Measurements from ENCODE around the gene ITPR1. TPM values are rescaled to one million over a fixed set of nuclear protein-coding genes. Genes with fewer than 3 reads are reported as not detected.

ITPR1 gene
- total RNA-seq, 4 donors from 2014 or later, result 56.1 to 71.2 (median 61.9) TPM

DNA sequence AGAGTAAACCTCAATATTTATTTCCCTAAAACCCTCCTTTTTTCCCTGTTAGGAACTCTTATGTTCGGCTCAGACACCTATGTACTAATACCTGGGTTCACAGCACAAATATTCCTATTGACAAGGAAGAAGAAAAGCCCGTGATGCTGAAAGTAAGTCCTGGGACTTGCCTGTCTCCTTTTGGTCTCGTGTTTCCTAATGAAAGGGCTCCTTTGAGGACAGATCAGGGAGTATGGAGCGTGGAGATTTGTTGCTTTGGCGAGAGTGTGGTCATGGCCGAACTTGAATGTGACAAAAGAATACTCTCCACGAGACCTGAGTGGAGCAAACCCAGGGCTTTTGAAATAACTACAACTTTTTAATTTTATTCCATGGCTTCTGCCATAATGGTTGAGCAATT, 167.8 kb downstream of the ITPR1 start:
- TF ChIP-seq, protein P1, sequence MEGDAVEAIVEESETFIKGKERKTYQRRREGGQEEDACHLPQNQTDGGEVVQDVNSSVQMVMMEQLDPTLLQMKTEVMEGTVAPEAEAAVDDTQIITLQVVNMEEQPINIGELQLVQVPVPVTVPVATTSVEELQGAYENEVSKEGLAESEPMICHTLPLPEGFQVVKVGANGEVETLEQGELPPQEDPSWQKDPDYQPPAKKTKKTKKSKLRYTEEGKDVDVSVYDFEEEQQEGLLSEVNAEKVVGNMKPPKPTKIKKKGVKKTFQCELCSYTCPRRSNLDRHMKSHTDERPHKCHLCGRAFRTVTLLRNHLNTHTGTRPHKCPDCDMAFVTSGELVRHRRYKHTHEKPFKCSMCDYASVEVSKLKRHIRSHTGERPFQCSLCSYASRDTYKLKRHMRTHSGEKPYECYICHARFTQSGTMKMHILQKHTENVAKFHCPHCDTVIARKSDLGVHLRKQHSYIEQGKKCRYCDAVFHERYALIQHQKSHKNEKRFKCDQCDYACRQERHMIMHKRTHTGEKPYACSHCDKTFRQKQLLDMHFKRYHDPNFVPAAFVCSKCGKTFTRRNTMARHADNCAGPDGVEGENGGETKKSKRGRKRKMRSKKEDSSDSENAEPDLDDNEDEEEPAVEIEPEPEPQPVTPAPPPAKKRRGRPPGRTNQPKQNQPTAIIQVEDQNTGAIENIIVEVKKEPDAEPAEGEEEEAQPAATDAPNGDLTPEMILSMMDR (IDR thresholded peaks at IDR 0.05), result no peak
- TF ChIP-seq EP300 (IDR thresholded peaks at IDR 0.05) (no peak), POLR2A (IDR thresholded peaks at IDR 0.05) (no peak)
- no peak overlapping the region for H3K27ac ChIP-seq
- no peak overlapping the region for H3K4me3 ChIP-seq
- peaks cover 0 to 16% (median 0%) of the 10 kb centered on the region in 4 donors for H3K4me1 ChIP-seq
- no peaks in the 10 kb centered on the region for H3K27me3 ChIP-seq
- WGBS, 2 donors, result 72 to 75% methylated on average over 7 of the region's 7 CpGs
- peaks cover 0 to 24% (median 0%) of the 10 kb centered on the region in 3 donors for H3K36me3 ChIP-seq
- H3K9me3 ChIP-seq, result no peaks in the 10 kb centered on the region
- no peak for DNase-seq (ENCODE audit: low spot score in 2 of 2)

DNA sequence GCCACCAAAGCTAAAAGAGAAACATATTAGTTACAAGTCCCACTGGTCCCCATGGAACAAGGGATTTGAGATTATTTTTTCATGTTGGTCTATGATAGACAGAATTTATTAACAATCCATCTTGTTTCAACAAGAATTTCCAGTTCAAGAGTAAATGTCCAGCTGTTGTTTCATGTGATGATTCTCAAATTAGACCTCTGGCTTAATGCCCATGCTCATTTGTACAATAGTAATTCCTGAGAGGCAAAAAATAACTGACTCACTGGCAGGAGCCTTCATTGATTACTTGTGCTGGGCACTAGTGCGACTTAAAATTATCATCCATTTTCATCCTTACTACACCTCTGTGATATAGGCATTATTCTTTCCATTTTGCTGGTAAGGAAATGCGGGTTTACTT, 171.3 kb downstream of the ITPR1 start:
- Histone ChIP-seq H3K4me1 (no peaks in the 10 kb centered on the region), H3K27ac (no peak overlapping the region), H3K36me3 (peaks cover 0 to 57% (median 5%) of the 10 kb centered on the region in 3 donors), H3K9me3 (no peaks in the 10 kb centered on the region), H3K4me3 (no peak overlapping the region), H3K27me3 (no peaks in the 10 kb centered on the region)
- TF ChIP-seq EP300 (IDR thresholded peaks at IDR 0.05) (no peak), POLR2A (IDR thresholded peaks at IDR 0.05) (no peak)
- TF ChIP-seq, protein P1 (IDR thresholded peaks at IDR 0.05), result no peak
- 80 to 88% methylated on average over 2 of the region's 2 CpGs for WGBS, 2 donors
- no peak for DNase-seq (ENCODE audit: low spot score in 2 of 2)

DNA sequence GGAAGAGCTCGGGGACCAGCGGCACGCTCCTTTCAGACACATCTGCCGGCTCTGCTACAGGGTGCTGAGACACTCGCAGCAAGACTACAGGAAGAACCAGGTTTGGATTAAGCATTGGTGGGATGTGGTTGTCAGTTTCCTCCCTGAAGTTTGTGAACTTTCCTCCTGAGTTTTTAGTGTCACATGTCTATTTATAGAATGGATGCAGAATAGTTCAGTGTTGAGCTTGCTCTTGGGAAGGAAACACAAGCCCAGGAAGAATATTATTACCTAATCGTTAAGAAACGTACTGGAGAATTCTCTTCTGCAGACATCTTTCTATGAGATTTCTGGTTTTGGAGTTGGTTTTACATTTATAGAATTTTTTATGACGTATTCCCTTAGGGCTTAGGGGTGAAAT, 172.0 kb downstream of the ITPR1 start:
- no peaks in the 10 kb centered on the region for H3K4me1 ChIP-seq
- TF ChIP-seq POLR2A (IDR thresholded peaks at IDR 0.05) (no peak), EP300 (IDR thresholded peaks at IDR 0.05) (no peak)
- TF ChIP-seq, protein P1 (IDR thresholded peaks at IDR 0.05), result no peak
- no peak overlapping the region for H3K27ac ChIP-seq
- no peak for DNase-seq (ENCODE audit: low spot score in 2 of 2)
- whole genome bisulfite sequencing, 2 donors, result 79 to 88% methylated on average over 8 of the region's 8 CpGs
- H3K36me3 ChIP-seq, result peaks cover 0 to 64% (median 5%) of the 10 kb centered on the region in 3 donors
- no peaks in the 10 kb centered on the region for H3K9me3 ChIP-seq
- H3K4me3 ChIP-seq, result no peak overlapping the region
- H3K27me3 ChIP-seq, result no peaks in the 10 kb centered on the region

DNA sequence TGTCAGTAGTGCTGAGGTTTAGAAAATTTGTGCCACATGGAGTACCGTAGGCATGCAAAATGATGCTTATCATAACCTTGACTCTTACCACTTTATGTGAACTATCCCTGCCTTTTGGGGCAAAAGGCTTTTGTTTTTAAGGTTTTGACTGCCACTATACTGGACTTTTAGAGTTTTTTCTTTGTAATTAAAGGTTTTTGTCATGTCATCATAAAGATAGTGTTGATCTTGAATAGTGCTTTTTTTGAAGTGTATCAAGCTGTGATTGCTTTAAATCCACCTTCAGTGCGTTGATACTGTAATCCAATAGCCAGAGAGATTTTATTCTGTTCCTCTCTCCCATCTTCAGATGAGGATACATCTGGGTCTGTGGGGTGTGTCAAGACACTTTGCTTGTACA, 172.9 kb downstream of the ITPR1 start:
- TF ChIP-seq POLR2A (IDR thresholded peaks at IDR 0.05), result no peak
- TF ChIP-seq, protein P1 (IDR thresholded peaks at IDR 0.05), result no peak
- no peak for TF ChIP-seq EP300 (IDR thresholded peaks at IDR 0.05)
- DNase-seq (ENCODE audit: low spot score in 2 of 2), result no peak
- peaks cover 2 to 72% (median 10%) of the 10 kb centered on the region in 3 donors for H3K36me3 ChIP-seq
- no peaks in the 10 kb centered on the region for H3K27me3 ChIP-seq
- no peaks in the 10 kb centered on the region for H3K4me1 ChIP-seq
- H3K4me3 ChIP-seq, result no peak overlapping the region
- no peaks in the 10 kb centered on the region for H3K9me3 ChIP-seq
- 88 to 97% methylated on average over 2 of the region's 2 CpGs for WGBS, 2 donors
- no peak overlapping the region for H3K27ac ChIP-seq

DNA sequence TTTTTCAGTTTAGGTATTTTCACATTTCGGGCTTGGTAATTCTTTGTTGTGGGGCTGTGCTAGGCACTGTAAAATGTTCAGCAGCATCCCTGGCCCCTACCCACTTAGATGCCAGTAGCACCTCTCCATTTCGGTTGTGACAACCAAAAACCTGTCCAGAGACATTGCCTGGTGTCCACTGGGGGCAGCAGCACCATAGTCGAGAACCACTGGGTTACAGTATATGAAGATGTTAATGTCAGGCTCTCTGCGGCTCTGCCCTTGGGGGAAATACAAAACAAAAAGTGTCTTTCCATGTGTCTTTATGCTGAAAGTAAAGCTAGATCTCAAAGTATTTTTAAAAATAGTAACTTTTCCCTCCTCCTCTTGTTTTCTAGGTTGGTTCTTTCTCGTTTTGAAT, 177.2 kb downstream of the ITPR1 start:
- Histone ChIP-seq H3K36me3 (peaks cover 2 to 75% (median 10%) of the 10 kb centered on the region in 3 donors), H3K27ac (no peak overlapping the region), H3K27me3 (no peaks in the 10 kb centered on the region), H3K9me3 (no peaks in the 10 kb centered on the region), H3K4me1 (no peaks in the 10 kb centered on the region), H3K4me3 (no peak overlapping the region)
- no peak for DNase-seq (ENCODE audit: low spot score in 2 of 2)
- TF ChIP-seq, protein P1 (IDR thresholded peaks at IDR 0.05), result peak in 2 of 5 experiments; percentile 9 to 13
- TF ChIP-seq EP300 (IDR thresholded peaks at IDR 0.05) (no peak), POLR2A (IDR thresholded peaks at IDR 0.05) (no peak)
- 67% methylated on average over 5 of the region's 5 CpGs for WGBS, 2 donors
